Measurements from ENCODE around the gene ACER2. TPM values are rescaled to one million over a fixed set of nuclear protein-coding genes. Genes with fewer than 3 reads are reported as not detected.

The ACER2 gene
- total RNA-seq, 1 experiment from 2014 or later = 2.1 TPM

DNA sequence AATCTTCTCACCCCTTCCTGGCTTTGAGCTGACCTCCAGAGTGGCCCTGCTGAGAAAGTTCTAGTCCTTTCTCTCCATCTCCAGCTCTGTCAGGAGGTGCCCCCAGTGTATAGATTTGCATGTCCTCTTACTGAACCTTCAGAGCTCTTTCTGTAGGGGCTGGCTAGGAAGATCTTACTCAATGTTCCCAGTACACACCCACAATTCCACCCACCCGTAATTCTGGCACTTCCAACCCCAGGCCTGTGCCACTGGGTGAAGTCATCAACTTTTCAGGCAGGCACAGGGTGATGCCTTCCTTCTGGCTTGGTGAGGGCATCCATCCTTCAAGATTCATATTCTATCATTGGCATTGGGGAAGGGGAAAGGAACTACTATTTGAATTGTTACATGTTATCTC is 75.9 kb downstream of the ACER2 start:
- no peak for DNase-seq (ENCODE audit: low read depth)

DNA sequence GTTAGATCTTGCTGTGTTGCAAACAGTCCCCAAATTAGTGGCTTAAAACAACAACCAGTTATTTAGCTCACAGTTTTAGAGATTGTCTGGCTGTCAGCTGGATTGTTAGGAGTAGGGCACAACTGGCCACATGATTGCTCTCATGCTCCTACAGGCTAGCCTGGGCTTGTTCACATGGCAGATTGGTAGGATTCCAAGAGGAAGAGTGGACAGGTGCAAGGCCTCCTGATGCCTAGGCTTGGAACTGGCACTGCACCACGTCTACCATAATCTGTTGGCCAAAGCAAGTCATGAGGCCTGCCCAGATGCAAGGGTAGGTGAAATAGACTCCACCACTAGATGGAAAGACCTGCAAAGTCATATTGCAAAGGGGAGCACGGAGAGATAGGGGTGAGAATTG is 76.4 kb downstream of the ACER2 start:
- DNase-seq (ENCODE audit: low read depth) = peak; percentile 56

DNA sequence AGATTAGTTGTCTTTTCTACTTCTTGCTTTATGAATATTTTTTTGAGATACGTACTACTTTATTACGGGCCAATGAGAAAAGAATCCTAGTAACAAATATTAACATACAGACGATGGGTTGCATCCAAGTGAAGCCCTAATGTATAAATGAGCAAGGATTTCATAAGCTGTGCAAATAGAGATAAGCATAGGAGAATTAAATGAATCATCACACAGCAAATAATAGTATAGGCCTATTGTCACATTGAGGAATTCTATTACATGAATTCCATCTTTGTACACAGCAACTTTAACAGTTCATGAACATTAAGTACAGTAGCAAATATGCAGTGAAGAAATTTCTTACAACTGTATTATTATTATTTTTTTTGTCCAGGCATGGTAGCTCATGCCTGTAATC is 78.0 kb downstream of the ACER2 start:
- no peak for DNase-seq (ENCODE audit: low read depth)

DNA sequence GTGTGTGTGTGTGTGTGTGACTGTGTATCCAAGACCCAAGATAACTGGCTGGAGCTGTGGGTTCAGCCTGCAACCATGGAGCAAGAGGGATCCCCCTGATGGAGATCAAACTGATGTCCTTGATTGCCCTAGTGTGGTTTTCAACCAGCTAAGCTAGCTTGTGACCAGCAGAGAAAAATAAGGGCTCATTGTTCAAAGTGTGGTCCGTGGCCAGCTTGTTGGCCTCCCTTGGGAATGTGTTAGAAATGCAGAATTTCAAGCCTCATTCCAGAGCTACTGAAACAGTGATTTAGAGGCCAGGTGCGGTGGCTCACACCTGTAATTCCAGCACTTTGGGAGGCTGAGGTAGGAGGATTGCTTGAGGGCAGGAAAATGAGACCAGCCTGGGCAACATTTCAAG is 79.9 kb downstream of the ACER2 start:
- DNase-seq (ENCODE audit: low read depth) = peak; percentile 28

DNA sequence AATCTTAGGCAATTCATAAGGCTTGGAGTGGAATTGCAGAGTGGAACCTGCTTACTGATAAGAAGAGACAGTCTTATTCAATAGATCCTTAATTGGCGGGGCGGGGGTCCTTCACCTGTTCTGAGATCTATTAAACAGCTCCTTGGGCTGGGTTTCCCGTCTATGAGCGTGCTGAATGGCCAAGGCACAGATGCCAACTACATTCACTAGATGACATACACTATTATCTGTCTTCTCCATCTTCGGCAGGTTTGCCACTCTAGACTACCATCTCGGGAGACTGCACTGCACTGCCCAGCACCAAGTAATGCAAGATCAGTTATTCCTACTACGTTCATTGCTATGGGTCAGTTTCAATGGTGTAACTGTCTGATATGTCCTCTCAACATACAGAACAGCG is 81.5 kb downstream of the ACER2 start:
- no peak for DNase-seq (ENCODE audit: low read depth)

DNA sequence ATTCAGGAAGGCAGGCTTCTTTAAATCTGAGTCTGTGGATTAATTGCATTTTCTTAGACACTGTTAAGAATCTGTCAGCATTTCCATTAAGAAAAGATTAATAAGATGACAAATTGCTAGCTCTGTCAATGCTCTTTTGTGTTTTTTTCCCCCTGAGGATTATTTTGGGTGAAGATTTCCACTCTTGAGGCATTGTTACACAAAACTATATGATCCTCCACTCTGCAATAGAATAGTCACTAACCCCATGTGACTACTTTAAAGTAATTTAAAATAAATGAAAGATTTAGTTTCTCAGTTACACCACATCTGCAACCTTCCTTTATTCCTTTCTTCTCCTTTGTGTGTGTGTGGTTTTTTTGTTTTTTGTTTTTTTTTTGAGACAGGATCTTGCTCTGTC is 82.0 kb downstream of the ACER2 start:
- DNase-seq (ENCODE audit: low read depth) = no peak

DNA sequence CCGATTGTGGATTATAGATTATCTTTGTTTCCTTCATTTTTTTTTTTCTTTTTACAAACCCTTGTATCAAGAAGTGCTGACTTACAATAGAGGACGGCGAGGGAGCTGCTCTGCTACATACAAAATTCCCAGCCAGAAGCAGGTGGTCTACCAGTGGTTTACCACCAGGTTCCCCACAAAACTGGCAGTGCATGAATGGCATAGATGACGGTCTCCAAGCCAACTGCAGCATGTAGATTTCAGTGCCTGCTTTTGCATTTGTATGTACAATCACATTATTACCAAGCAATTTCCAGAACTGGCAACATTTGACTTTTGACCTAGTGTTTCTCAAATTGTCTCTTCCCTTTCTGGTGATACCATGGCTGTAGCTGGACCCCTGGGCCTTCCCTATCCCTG is 84.0 kb downstream of the ACER2 start:
- no peak for DNase-seq (ENCODE audit: low read depth)

DNA sequence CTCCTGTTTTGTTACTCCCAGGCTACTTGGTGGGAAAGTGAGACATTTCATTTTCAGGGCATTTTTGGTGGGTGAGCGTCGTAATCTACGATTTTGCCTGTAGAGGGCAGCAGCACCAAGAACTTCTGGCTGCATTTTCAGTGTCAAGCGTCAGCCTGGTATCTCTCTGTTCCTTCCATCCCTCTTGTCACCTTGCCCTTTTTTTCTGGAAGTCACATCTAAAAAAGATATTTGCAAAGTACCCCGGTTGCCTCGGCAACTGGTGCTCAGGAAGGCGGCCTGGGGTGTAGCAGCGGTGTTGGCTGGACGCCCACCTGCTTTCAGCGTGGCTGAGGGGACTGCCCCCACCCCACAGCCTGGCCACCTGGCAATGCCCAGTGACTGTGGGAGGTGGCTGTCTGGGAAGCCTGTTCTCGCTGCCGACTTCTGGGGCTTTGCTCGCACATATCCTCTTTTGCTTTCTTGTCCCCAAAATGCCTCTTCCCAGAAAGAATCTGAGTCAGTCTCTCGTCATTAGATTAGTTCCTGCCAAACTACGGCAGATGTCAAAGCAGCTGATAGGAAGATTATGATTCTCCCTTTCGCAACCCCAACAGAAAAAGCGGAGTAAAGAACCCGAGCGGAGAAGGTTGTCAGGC is 84.5 kb downstream of the ACER2 start:
- DNase-seq (ENCODE audit: low read depth) = peak; percentile 91

DNA sequence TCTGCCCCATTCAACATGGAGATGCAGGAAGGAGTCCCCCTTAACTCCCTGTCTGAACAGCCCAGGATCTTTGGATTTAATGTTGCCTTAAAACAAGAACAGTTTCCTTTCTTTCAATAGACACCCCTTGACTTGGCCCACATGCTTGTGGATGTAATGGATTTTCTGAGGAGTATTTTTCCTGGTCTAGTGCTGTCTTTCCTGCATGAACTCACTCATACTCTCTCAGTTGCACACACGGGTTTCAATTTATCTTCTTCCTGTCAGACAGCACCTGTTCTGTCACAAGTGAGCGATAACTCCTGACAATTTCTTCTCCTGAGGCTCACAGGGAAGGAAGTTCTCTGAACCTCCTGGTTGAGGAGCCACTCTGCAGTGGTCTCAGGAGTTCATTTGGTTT is 85.1 kb downstream of the ACER2 start:
- peak; percentile 37 for DNase-seq (ENCODE audit: low read depth)

DNA sequence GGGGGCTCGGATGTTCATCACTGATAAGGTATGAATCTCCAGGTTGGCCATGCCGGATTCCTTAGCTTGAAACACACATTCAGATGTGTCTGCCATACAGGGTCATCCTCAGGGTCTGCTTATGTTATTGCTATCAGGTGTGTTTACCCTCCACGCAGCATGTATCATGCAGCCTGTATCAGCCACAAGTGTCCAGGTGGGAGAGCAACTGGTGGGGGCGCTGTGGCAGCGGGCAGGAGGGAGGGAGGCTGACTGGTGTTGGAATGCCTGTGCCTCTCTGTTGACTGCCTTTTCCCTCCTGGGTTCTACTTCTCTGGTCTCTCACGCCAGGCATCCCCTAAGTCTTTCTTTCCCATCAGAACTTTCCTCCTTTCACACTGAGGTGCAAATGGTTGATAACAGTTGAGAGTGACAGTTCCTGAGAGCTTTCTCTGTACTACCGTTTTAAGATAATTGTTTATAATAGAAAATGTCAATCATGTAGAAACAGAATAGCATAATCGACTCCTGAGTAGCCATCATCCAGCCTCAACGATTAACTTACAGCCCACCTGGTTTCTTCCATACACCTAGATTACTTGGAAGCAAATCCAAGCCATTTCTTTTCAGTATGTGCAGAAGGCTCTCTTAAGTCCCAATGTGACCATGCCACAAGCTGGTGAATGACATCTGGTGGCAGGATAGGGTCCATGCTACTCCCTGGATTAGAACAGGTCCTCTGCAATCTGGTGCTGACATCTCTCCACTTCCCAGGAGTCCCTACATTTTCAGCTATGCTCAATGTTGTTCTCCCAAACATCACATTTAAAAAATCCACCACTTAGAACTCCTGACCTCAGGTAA is 86.6 kb downstream of the ACER2 start:
- DNase-seq (ENCODE audit: low read depth) = no peak

DNA sequence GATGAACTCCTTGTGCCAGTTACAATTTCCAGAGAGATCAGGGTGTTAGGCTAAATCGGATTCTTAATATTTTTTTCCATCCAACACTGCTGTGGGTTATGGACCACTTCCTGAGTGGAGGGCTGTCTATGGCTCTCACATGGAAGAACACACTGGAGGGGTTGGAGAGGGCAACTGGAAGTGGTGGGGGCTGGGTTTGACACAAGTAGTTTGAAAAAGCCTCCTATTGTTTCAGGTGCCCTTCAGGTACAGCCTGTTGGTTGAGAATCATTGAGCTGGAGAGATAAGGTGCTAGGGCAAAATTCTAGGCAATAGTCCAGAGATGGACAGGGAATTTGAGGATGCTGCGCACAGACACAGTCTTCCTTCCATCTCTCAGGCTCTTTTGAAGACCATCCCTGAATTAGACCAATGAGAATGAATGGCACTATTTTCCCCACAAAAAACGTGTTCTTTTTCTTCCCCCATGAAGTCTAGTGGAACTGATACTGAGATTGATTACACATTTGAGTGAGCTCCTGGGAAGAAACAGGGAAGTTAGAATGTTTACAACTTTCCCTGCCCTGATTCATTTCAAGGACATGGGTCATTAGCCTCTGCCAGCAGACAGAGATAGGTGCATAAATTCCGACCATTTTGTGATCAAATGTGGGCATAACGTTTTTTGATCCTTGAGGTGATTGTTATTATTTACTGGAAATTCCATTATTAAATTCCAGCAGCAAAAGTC is 87.7 kb downstream of the ACER2 start:
- no peak for DNase-seq (ENCODE audit: low read depth)

DNA sequence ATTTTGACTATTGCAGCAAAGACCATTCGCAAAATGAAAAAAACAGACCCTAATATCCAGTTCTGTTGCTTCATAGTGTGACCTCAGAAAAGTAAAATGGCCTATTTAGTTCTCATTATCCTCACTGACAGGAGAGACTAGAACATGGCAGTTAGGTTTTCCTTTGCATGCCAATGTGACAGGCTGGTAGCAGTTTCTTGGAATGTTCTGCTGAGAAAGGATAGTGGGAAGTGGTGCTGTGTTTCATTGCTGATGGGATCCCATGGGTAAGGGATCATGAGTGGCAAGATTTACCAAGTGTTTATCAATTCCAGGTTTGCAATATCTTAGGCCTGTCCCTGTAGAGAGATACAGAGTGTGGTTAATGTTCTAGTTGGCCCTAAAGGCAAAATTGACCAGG is 88.5 kb downstream of the ACER2 start:
- DNase-seq (ENCODE audit: low read depth) = no peak

DNA sequence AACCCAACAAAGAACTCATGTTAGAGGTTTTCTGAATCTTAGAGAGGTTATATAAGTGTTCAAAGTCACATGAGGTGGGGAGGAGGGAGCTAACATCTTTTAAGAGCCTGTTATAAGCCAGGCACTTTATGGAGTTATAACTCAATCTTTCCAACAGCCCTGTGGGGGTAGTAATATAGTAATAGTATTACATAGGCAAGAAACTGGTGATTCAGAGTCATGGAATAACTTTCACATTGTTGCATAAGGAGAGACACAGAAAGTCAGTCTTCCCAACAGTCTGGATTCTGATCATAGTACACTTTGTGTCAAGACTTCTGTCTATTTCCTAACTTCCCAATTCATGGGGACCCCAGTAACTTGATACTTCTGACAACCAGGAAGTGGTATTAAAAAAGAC is 89.2 kb downstream of the ACER2 start:
- DNase-seq (ENCODE audit: low read depth) = peak; percentile 38

Other genes with a start within 250 kb of the ACER2 start
- gene DENND4C, start 178.3 kb upstream of the ACER2 start, total RNA-seq (2014; rRNA removed) = 29.3 and 32.0 TPM in 2 replicates
- gene RPS6, start 28.8 kb upstream of the ACER2 start, total RNA-seq (2014; rRNA removed) = 955 and 1,058 TPM in 2 replicates

All from LHCN-M2 (cell line).